GM21360 (cell line): ENCODE measurements around the gene SPATA6.
A peak's percentile ranks its signal among the peaks of the same experiment; 100 is the strongest.
"Not testable (repeated sequence)": the region's sequence is repeated elsewhere in the genome, so short reads cannot be mapped to it uniquely, and the experiment has no call there.

Experiments used
- ATAC-seq: cut with Tn5 transposase; IDR thresholded peaks from one replicate; pipeline ENCODE4 v1.9.1; 2021; ENCODE audit warnings: mild to moderate bottlenecking, moderate library complexity; ENCODE audit not compliant: unreplicated experiment

The SPATA6 gene

DNA sequence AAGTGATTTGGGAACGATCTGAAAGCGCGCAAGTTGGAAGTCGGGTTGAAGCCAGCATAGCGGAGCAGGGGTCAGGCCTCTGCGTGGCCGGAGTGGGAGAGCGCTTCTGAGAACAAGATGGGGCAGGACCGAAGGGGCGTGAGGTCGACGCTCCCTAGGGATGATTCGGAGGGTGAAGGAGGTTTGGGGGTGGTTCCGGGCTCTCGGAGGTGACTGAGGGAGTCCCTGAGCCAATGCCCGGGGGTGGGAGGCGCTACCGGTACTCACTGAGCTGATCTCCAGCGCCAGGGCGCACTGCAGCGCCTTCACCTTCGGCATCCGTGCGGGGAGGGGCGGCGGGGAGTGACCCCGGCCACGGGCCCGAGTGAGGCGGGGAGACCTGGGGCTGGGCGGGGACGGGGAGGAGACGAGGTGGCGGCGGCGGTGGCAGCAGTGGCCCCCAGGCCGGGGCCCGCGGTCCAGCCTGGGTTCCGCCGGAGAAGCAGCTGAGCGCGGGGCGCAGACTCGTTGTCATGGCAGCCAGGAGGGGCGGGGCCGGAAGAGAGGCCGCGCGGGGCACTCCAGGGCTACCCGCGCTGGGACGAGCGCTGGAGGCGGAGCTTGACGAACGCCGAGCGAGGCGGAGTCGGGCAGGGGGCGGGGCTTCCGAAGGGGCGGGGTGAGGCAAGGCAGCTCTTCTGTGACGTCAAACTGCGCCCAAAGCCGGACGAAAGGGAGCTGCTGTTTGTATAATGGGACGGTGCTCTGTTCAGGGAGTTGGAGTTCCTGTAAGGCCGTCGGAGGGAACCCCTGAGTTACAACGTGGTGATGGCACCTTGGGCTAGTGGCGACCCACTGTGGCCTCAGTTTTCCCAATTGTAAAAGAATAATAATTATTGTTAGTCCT lies at the start of gene SPATA6:
Gene SPATA6, minus strand, starts transcription at position 514 of the 886 bp plus-strand sequence. Its CDS starts 196 bp downstream, at position 318.
- peak; percentile 99 for ATAC-seq

DNA sequence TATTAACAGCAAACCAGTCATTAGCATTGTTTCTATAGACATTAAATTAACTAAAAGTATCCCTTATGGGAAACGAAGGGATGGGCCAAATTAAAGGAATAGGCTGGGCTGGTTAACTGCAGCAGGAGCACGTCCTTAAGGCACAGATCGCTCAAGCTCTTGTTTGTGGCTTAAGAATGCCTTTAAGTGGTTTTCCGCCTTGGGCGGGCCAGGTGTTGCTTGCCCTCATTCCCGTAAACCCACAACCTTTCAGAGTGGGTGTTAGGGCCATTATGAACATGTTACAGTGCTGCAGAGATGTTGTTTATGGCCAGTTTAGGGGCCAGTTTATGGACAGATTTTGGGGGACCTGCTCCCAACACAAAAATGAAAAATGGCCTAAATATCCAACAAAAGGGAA lies 47.9 kb upstream of the SPATA6 start:
- not testable (repeated sequence) for ATAC-seq

DNA sequence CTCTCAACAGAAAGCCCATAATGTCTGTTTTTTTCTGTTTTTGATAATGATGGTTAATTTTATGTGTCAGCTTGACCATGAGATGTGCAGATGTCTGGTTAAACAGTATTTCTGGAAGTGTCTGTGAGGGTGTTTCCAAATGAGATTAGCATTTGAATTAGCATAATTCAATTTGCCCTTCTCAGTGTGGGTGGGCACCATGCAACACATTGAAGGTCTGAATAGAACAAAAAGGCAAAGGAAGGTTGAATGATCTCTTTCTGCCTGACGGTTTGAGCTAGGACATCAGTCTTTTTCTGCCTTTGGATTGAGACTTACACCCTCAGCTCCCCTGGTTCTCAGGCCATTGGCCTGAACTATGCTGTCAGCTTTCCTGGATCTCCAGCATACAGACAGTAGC lies 34.9 kb upstream of the SPATA6 start:
- ATAC-seq = no peak

DNA sequence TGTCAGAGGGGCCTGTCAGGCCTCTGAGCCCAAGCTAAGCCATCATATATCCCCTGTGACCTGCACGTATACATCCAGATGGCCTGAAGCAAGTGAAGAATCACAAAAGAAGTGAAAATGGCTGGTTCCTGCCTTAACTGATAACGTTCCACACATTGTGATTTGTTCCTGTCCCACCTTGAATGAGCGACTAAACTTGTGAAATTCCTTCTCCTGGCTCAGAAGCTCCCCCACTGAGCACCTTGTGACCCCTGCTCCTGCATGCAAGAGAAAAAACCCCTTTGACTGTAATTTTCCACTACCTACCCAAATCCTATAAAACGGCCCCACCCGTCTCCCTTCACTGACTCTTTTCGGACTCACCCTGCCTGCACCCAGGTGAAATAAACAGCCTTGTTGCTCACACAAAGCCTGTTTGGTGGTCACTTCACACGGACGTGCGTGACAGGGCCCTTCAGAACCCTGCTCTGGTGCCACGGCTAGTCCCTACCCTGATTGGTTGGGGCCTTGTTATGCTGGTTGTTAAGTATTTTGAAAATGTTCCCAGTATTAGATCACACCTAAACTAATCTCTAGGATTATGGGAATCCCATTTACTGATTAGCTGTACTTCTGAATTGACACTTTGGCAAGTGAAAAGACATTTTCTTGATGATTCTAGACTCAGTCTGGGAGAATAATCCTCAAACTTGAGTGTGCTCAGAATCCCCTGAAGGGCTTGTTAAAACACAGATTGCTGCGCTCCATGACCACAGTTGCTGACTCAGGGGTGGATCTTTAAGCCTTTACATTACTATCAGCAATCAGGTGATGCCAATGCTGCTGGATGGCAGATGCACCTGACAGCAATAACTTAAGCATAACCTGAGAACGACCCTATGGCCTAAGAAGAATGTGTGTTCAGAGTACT lies 28.8 kb upstream of the SPATA6 start:
- no peak for ATAC-seq

DNA sequence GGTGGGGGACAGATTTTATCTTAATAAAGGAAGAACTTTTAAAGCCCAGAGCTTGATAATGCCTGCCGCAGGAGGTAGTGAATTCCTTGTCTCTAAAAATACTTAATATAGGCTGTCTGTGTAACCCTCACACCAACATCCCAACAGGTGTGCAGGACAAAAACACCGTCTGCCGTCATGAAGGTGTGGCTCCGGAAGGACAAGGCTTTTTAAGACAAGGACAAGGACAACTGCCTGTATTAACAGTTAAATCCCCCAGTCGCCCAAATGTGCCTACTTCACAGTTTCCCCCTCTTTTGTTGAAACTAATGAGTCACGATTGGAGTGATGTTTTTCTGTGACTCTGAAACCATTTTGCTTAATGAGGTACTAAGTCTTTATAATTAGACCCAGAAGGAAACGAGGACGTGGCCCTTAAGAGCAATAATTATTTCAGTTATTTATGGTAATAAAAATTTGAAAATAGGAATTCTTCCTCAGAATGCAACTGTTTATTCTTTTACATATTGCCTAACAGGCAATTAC lies 27.3 kb upstream of the SPATA6 start:
- no peak for ATAC-seq

DNA sequence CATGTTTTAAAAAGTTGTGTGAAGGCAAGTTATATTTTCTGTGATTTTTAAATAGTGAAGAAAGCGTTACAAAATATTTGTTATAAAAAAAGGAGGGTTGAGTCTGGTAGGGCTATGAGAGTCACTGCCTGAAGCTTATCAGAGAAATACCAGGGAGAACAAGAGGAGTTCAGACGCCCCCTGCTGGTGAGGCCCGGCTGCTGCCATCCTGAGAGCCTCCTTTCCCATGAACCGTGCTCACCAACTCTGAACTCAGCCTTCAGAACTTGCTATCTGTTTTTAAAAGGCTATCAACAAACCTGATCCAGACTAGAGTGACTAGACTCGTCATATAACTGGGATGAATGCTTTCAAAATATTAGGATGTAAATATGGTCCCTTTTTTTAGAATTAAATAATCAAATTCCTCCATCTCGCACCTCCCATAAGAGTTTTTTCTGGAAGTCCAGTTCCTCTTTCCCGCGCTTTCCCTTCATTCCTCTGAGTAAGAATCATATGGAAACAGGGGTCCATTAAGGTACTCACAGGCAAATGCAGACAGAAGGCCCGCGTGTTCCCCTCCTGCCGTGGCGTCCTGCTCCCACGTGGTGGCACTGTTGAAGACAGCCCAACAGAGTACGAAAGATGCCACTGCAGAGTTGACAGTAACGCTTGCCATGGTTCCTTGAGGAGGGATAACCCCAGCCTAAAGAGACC lies 26.2 kb upstream of the SPATA6 start:
- peak; percentile 93 for ATAC-seq

DNA sequence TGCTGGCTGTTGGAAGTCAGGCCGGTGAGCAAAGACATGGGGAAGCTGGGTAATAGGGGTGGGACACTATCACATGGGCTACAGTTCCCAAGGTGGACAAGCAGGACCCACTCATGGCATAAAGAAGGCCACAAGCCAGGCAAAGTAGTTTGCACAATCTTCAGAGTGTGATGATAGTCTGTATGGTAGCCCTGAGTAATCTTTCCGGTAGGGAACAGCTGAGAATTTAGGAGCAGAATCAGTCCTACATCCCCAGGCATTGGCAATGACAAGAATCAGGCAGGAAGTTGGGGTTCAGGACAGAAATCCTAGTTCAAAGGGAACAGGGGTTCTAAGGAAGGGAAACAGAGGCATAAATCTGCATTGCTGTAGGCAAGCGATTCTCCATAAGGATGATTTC lies 23.9 kb upstream of the SPATA6 start:
- no peak for ATAC-seq

DNA sequence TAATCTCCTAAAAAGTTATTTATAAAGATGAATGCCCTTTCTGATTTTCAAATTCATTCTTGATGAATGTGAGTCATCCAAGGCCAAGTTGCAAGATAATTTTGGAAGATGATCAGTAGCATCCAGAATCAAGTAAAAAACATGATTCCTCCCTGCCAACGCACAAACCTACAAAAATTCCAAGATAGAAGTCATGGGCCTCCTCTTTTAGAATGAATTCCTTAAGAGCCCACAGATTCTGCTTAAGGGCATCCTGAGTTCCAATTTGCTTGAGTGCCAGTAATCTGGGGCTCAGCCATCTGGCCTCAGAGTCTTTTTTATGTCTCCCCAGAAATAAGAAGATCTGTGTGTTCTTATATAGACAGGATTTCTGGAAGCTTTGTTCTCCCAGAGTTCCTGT lies 23.2 kb upstream of the SPATA6 start:
- no peak for ATAC-seq

DNA sequence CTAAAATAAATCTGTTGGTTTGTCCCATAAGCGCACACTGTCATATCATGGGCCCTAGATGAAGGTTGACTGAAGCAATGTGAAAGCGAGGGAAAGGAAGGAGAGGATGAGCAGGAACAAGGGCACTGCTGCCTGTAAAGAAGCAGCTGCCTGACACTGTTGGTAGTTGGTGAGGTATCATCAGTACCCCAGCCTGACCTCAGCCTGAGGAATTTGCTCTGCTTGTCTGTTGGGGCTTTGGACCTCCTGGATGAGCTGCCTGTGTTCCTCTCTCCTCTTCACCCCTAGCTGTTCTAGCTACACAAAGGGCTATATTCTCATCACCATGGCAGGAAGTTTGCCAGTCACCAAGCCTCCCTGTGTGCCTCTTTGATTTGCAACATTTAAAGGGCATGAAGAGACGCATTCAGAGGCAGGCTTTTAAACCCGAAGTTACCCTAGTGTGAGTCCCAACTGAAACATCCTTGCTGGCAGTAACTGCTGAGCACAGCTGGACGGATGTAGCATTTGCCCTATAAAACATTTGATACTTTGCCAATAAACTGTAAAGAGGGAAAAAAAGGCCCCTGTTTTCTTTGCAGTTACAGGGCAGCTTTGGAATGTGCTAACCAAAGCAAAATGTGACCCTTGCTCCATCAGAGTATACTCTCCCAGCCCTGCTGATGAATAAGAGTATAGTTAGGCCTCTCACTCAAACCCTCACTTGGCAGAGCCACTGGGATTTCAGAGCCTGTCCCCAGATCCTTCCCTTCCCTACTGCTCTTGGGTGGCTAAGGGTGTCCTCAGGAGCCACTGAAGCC lies 22.2 kb upstream of the SPATA6 start:
- ATAC-seq = no peak

DNA sequence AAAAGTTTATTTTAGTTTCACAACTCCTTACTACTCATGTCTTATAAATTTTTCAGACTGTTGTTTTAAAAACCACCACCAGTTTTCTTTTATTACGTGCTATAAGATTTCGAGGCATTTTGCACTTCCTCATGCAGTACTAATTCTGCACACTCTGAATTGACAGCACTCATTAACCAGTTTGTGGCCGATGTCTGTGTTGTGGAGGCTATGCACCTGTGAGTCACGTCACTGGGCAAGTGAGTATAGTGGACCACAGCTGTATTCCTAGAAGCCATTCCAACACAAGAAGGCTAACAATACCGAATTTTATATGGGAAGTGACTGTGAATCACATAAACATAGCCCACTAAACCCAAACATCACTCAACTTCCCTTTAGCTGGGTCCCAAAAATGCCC lies 21.0 kb upstream of the SPATA6 start:
- ATAC-seq = no peak

DNA sequence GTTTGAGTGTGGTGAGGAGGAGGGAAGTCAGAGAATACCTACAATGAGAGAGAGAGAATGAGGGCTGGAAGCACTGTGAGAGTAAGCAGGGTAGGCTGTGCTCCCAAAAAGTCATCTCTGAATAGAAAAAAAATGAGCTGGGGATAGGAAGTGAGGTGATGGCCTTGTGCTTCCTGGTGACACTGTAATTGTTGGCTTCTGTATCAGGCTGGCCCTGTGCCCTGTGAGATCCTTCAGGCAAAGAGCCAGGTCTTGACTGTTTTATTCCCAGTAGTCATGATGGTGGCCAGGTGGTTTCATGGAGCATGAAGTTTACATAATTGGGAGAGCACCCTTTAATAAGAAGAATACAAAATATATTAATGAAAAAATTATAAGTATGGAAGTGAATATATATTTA lies 20.4 kb upstream of the SPATA6 start:
- ATAC-seq = no peak

DNA sequence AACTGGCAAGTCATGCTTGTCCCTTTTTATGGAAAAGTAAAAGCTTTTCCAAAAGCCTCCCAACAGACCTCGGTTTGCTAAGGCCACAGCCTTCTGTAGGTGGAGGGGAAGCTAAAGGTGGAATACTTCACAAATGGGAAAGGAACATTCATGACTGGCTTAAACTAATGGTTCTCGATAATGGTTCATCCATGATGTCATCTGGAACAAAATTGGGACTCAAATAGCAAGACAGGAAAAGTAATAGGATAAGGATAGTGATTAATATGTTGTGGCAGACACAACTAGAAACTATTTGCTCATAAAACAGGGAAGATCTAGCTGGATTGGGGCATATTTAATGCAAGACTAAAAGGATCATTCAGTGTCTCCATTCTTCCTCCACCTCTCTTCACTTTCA lies 16.7 kb upstream of the SPATA6 start:
- ATAC-seq = no peak

DNA sequence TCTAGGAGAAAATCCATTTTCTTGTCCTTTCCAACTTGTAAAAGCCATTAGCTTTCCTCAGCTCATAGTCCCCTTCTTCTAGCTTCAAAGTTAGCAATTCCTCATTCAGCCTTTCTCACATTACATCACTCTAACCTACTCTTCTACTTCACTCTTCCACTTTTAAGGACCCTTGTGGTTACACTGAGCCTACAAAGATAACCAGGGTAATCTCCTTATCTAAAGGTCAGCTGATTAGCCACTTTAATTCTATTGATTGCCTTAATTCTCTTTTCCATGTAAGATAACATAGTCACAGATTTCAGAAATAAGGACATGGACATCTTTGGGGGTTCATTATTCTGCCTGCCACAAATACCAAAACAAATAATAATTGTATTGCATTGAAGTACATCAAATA lies 8.5 kb upstream of the SPATA6 start:
- no peak for ATAC-seq

DNA sequence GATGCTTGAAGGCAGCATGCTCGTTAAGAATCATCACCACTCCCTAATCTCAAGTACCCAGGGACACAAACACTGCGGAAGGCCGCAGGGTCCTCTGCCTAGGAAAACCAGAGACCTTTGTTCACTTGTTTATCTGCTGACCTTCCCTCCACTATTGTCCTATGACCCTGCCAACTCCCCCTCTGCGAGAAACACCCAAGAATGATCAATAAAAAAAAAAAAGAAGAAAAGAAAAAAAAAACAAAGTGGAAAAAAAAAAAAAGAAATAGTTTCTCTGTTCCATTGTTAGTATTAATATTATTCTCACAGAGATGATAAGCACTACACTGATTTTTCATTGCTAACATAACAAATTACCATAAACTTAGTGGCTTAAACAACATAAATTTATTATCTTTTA lies 8.0 kb upstream of the SPATA6 start:
- not testable (repeated sequence) for ATAC-seq

DNA sequence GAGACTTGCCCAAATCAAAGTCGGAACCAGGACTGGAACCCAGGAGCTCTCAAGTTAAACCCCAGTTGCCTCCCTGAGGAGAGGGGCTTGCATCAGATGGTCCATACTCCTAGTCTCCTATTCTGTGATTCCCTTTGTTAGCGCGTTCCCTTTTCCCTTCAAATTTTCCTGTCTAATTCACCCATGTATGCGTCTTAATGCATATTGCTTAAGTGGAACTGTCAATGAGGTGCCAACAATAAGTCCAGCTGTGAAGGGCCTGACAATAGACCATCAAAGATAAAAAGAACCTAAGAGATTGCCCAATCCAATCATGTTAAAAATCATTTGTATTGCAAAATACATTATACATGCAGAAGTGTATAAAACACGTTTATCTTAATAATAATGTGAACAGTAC lies 634 bp upstream of the SPATA6 start:
- no peak for ATAC-seq

DNA sequence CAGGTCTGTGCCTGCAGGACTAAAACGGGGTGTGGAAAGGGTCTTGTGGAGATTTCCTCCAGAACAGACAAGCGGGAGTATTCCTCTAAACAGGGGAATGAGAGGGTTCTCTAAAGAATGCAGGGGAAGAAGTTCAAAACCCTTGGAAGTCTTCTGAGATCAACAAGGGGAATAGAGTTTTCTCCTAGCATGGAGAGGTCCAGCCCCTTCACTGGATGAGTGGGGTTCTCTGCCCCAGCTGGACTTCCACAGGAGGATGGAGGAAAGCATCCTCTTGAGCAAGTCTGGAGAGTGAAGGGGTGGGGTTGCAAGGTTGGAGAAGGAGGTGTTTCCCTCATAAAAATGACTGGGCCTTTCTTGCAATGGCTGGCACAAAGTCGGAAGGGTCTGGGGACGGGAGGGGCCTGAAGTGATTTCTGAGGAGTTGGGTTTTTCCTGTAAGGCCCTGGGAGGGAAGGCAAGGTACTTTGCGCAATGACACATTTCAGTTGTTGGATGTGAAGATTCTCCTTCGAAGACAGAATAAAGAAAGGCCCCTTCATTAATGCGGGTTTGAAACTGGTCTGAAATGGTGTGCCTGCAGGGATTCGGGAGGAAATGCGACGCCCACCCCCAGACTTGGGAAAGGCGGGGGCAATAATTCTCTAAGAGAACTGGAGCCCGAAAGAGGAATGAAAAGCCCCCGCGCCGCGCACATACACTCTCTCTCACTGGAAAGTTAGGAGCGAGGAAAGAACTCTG lies 884 bp downstream of the SPATA6 start:
- ATAC-seq = no peak

DNA sequence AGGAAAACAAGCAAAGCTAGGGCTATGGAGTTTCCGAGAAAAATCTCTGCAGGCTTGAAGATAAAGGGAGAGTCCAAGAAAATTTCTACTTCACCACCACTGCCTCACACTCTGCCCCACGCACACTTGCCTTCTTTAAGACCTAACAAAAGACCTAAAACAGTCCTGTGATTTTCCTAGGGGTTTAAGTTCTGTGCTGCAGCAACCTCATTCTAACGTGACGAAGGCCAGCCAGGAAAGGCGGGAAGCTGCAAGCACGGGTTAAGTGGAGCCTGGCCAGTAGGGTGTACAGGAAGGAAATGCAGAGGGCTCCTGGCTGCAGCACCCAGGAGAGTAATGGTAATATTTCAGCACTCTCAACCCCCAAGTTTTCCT lies 1.5 kb downstream of the SPATA6 start:
- ATAC-seq = no peak

DNA sequence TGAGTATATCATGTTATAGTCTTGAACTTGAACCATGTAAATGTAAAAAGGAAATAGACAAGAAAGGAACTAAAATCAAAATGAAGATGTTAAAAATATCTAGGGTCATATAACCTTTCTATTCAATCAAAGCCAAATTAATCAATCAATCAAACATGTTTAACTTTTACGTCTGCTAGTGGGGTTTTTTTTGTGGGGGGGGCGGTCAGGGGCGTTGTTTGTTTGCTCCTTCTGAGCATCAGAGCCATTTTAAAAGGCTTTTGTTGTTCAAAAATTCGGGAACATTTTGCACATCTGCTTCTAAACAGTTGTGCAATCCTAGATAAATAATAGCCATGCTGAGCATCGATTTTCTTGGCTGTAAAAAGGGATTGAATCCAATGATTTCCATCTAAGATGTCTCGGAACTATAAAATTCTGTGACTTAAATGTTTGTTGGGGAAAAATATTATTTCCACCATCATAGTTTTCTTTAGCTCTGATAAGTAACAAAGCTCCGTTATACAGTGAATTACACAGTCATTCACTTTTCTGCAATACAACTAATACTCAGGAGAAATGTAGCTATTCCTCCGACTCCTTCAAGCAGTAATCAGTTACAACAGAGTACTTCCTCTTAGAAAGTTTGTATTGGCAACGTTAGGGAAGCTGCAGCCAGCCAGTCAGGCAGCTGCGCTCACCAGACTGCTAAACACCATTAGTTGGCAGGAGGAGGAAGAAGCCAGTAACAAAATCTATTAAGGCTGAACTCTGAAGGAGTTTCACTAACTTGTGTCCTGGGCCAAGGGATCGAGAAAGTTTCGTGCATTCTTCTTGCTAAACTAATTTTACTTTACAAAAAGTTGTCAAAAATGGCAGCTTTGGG lies 2.2 kb downstream of the SPATA6 start:
- no peak for ATAC-seq

DNA sequence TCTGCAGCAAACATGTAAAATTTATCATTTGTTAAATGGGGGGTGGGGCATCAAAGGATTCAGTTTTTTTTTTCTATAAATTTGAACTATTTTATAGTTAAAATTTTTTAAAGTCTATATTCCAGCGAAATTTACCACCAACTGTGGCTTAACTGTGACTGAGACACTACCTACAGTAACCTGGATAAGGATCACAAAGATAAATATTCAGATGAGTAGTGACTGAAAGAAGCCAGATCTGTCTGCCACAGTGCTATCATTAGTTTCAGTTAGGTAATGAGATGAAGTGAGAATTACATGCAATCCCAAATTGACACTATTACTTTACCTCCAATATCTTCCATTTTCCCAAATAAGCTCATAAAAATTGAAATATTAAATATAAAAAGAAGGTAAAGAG lies 5.4 kb downstream of the SPATA6 start:
- ATAC-seq = no peak
